ENCODE measurements around the gene REEP6.
"Not testable (repeated sequence)": the region's sequence is repeated elsewhere in the genome, so short reads cannot be mapped to it uniquely, and the experiment has no call there.

The REEP6 gene

GRCh38 chr19:1509602-1510441 lies 18.8 kb downstream of the REEP6 start:
- DNase-seq: no peak

- DNase-seq: no peak
These were observed 19.4 kb downstream of the REEP6 start for GRCh38 chr19:1510442-1510806.

GRCh38 chr19:1510807-1511206 lies 19.8 kb downstream of the REEP6 start:
- DNase-seq: no peak

GRCh38 chr19:1511318-1512317 lies 20.6 kb downstream of the REEP6 start:
- DNase-seq: no peak

- DNase-seq: peak; percentile 53
These were observed 21.9 kb downstream of the REEP6 start, which contains the start of gene ADAMTSL5 for GRCh38 chr19:1512671-1513498. Gene ADAMTSL5, minus strand, starts transcription at chr19:1513019. Its CDS starts 2,076 bp downstream, at chr19:1510943.

- DNase-seq: peak; percentile 53
These were observed 22.7 kb downstream of the REEP6 start for GRCh38 chr19:1513499-1514294.

- no peak for DNase-seq
These were observed 23.3 kb downstream of the REEP6 start for GRCh38 chr19:1514295-1514661.

GRCh38 chr19:1514986-1515721 lies 24.2 kb downstream of the REEP6 start:
- DNase-seq: no peak

GRCh38 chr19:1516395-1516753 lies 25.4 kb downstream of the REEP6 start:
- no peak for DNase-seq

GRCh38 chr19:1518471-1518870 lies 27.5 kb downstream of the REEP6 start:
- no peak for DNase-seq

GRCh38 chr19:1519802-1520201 lies 28.8 kb downstream of the REEP6 start:
- not testable (repeated sequence) for DNase-seq

GRCh38 chr19:1520203-1520780 lies 29.3 kb downstream of the REEP6 start:
- DNase-seq: no peak

- no peak for DNase-seq
These were observed 30.7 kb downstream of the REEP6 start for GRCh38 chr19:1521636-1522035.

- no peak for DNase-seq
These were observed 31.1 kb downstream of the REEP6 start for GRCh38 chr19:1522061-1522460.

GRCh38 chr19:1522838-1523237 lies 31.9 kb downstream of the REEP6 start:
- DNase-seq: no peak

- no peak for DNase-seq
These were observed 32.7 kb downstream of the REEP6 start, which contains the start of gene PLK5 for GRCh38 chr19:1523412-1524286. Gene PLK5, plus strand, starts transcription at chr19:1524077. Its CDS starts 2,920 bp downstream, at chr19:1526997.

GRCh38 chr19:1524287-1524971 lies 33.4 kb downstream of the REEP6 start:
- DNase-seq: no peak

- DNase-seq: no peak
These were observed 34.0 kb downstream of the REEP6 start for GRCh38 chr19:1524972-1525325.

GRCh38 chr19:1525343-1525742 lies 34.4 kb downstream of the REEP6 start:
- no peak for DNase-seq

Data from fibroblast of skin of right quadriceps (primary cell).